K562 (cell line): ENCODE data around the gene HTR3C. TPM values are rescaled to one million over a fixed set of nuclear protein-coding genes. Genes with fewer than 3 reads are reported as not detected.

Experiments
- BCOR ChIP-seq: fragments of 450-650 bp; IDR thresholded peaks from 2 replicates; pipeline ENCODE4 v1.6.1; 2016
- CBX8 ChIP-seq: fragments of 200-600 bp; sonication (generic); IDR thresholded peaks from 2 replicates; pipeline ENCODE4 v1.6.1; 2012; ENCODE audit warnings: borderline replicate concordance, mixed run types, low read depth, mild to moderate bottlenecking, moderate library complexity, mixed read lengths, low read length, control low read depth, inconsistent platforms; ENCODE audit not compliant: poor library complexity, severe bottlenecking; ENCODE audit errors: extremely low read depth
- CTBP1 ChIP-seq: fragments of 450-650 bp; IDR thresholded peaks from 2 replicates; pipeline ENCODE4 v1.6.1; 2016; ENCODE audit warnings: borderline replicate concordance
- EGR1 ChIP-seq: fragments of 450-650 bp; conservative IDR thresholded peaks from 2 replicates; pipeline ENCODE4 v1.6.1; 2017; ENCODE audit warnings: mild to moderate bottlenecking
- ESRRA ChIP-seq: fragments of 450-650 bp; IDR thresholded peaks from 2 replicates; pipeline ENCODE4 v1.6.1; 2014; ENCODE audit warnings: low read depth, mild to moderate bottlenecking, moderate library complexity, borderline replicate concordance
- FOXJ2 ChIP-seq: fragments of 200-800 bp; sonication (Bioruptor generic); IDR thresholded peaks from 2 replicates; pipeline ENCODE4 v1.6.1; 2016; ENCODE audit warnings: missing genetic modification characterization, missing compliant biosample characterization
- HMG20A ChIP-seq: fragments of 450-650 bp; formaldehyde crosslinking; conservative IDR thresholded peaks from 2 replicates; pipeline ENCODE4 v1.4.0; 2020; ENCODE audit warnings: mild to moderate bottlenecking, mixed read lengths
- HOXB6 ChIP-seq: fragments of 250-450 bp; sonication (Bioruptor Pico); IDR thresholded peaks from 2 replicates; pipeline ENCODE4 v1.5.1; 2022; ENCODE audit warnings: mild to moderate bottlenecking, borderline replicate concordance
- KDM1A ChIP-seq, 2 experiments: fragments of 450-650 bp; IDR thresholded peaks; 2 replicates each; pipeline ENCODE4 v1.6.1; 2016; ENCODE audit warnings: mild to moderate bottlenecking in 2 of 2
- MAFF ChIP-seq: IDR thresholded peaks from 2 replicates; pipeline ENCODE4 v1.6.1; 2012; ENCODE audit warnings: low read length, improper control_type of control experiment
- MAFG ChIP-seq: fragments of 450-650 bp; conservative IDR thresholded peaks from 2 replicates; pipeline ENCODE4 v1.6.1; 2016; ENCODE audit warnings: missing genetic modification characterization, missing compliant biosample characterization
- MCM3 ChIP-seq: fragments of 450-650 bp; IDR thresholded peaks from 2 replicates; pipeline ENCODE4 v1.6.1; 2016
- NR3C1 ChIP-seq: sonication (generic); formaldehyde crosslinking; IDR thresholded peaks from 2 replicates; pipeline ENCODE4 v1.8.1; 2022; ENCODE audit warnings: missing genetic modification reagents
- POLR2B ChIP-seq: fragments of 450-650 bp; IDR thresholded peaks from 2 replicates; pipeline ENCODE4 v1.6.1; 2018; ENCODE audit warnings: low read depth; ENCODE audit not compliant: partially characterized antibody
- RBFOX2 ChIP-seq: fragments of 200-400 bp; formaldehyde crosslinking; IDR thresholded peaks from 2 replicates; pipeline ENCODE4 v1.6.1; 2017; ENCODE audit warnings: low read depth, mild to moderate bottlenecking, low read length, moderate library complexity
- RBM22 ChIP-seq: fragments of 200-400 bp; formaldehyde crosslinking; IDR thresholded peaks from 2 replicates; pipeline ENCODE4 v1.6.1; 2018; ENCODE audit warnings: low read length, low read depth; ENCODE audit not compliant: poor library complexity, severe bottlenecking
- SAFB ChIP-seq: fragments of 200-400 bp; formaldehyde crosslinking; IDR thresholded peaks from 2 replicates; pipeline ENCODE4 v1.6.1; 2017; ENCODE audit warnings: low read depth, low read length, borderline replicate concordance
- SLC30A9 ChIP-seq: fragments of 250-450 bp; sonication (Bioruptor Pico); IDR thresholded peaks from 2 replicates; pipeline ENCODE4 v1.8.0; 2022; ENCODE audit warnings: mild to moderate bottlenecking, moderate library complexity
- ZBTB1 ChIP-seq: sonication (generic); formaldehyde crosslinking; IDR thresholded peaks from 2 replicates; pipeline ENCODE4 v1.8.1; 2023; ENCODE audit warnings: missing genetic modification reagents, low read depth, mild to moderate bottlenecking, borderline replicate concordance
- ZFP1 ChIP-seq: fragments of 450-650 bp; formaldehyde crosslinking; IDR thresholded peaks from 2 replicates; pipeline ENCODE4 v1.4.0; 2020; ENCODE audit warnings: mild to moderate bottlenecking, mixed read lengths
- ZFP30 ChIP-seq: fragments of 250-450 bp; sonication (Bioruptor Pico); IDR thresholded peaks from 2 replicates; pipeline ENCODE4 v1.8.0; 2022; ENCODE audit warnings: moderate library complexity, mild to moderate bottlenecking, inconsistent platforms, borderline replicate concordance
- ZNF24 ChIP-seq: fragments of 450-650 bp; IDR thresholded peaks from 2 replicates; pipeline ENCODE4 v1.6.1; 2016
- ZNF436 ChIP-seq: fragments of 250-450, 450-650 bp; sonication (Bioruptor Pico); formaldehyde crosslinking; IDR thresholded peaks from 2 replicates; pipeline ENCODE4 v1.7.0; 2020; ENCODE audit warnings: mild to moderate bottlenecking
- ZNF717 ChIP-seq: fragments of 250-450 bp; sonication (Bioruptor Pico); IDR thresholded peaks from 2 replicates; pipeline ENCODE4 v1.5.0; 2021
- ZNF76 ChIP-seq: fragments of 250-450 bp; sonication (Bioruptor Pico); IDR thresholded peaks from 2 replicates; pipeline ENCODE4 v1.4.0; 2020; ENCODE audit warnings: mild to moderate bottlenecking, moderate library complexity, borderline replicate concordance
- ZNF785 ChIP-seq: fragments of 250-450 bp; sonication (Bioruptor Pico); IDR thresholded peaks from 2 replicates; pipeline ENCODE4 v1.4.0; 2020; ENCODE audit warnings: mild to moderate bottlenecking
- polyA plus RNA-seq, 8 experiments: library from polyadenylated mRNA; depleted of rRNA in 4 of 8; stranded (reverse) in 5 of 8; unstranded in 3 of 8; fragments of >200 nt; fragmentation: Nextera tagmentation in 2 of 8; fragmentation: Illumina TruSeq in 1 of 8; extraction: Ambion mirVana in 2 of 8; extraction: Trizol in 1 of 8; gene quantifications; 2 replicates each; pipeline versions ENCODE4 v1.2.1 to v1.2.3, GENCODE V29; 2011 to 2014; ENCODE audit warnings: inconsistent platforms in 1 of 8, missing spikeins in 1 of 8
- total RNA-seq, 7 experiments: library from RNA; depleted of rRNA in 6 of 7; stranded (reverse); fragments of >200 nt in 6 of 7; fragmentation: Illumina TruSeq in 2 of 7; extraction: Trizol in 2 of 7; gene quantifications; 2 replicates each; pipeline versions ENCODE4 v1.2.1 to v1.2.3, GENCODE V29; 2011 to 2021; ENCODE audit warnings: low replicate concordance in 1 of 7
- TF ChIP-seq, protein P1 (sequence below): fragments of 450-650 bp; IDR thresholded peaks from 2 replicates; pipeline ENCODE4 v1.7.1; 2018; ENCODE audit warnings: mild to moderate bottlenecking, low read depth; ENCODE audit not compliant: partially characterized antibody
- TF ChIP-seq, protein P2 (sequence below): sonication (generic); formaldehyde crosslinking; IDR thresholded peaks from 2 replicates; pipeline ENCODE4 v1.8.0; 2022; ENCODE audit warnings: mild to moderate bottlenecking, missing genetic modification reagents

HTR3C gene
- total and polyA plus RNA-seq, 9 of the 15 experiments (the other 6 are each of a cell fraction or from before 2014, with no cell fraction given), result 0.04 to 0.06 TPM; not detected in 7

DNA sequence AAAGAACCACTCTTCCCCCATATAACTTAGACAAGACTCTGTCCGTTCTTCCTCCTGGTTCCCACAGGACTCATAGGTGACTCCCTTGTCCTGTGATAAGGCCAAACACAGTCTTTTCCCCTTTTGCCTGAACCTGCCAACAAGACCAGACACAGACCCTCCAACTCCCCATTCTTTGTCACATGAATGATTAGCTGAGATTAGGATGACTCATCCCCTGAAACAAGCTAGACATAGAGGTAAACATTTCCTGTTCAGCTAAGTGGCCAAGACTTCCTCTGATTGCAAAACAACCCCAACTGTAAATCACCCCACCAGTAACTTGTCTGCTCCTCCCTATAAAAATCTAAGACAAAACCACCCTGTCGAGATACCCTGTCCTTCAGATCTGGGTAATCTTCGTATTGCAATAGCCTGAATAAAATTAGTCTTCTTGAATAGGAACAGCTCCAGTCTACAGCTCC is 32.6 kb downstream of the HTR3C start (continued):
- TF ChIP-seq, protein P1, sequence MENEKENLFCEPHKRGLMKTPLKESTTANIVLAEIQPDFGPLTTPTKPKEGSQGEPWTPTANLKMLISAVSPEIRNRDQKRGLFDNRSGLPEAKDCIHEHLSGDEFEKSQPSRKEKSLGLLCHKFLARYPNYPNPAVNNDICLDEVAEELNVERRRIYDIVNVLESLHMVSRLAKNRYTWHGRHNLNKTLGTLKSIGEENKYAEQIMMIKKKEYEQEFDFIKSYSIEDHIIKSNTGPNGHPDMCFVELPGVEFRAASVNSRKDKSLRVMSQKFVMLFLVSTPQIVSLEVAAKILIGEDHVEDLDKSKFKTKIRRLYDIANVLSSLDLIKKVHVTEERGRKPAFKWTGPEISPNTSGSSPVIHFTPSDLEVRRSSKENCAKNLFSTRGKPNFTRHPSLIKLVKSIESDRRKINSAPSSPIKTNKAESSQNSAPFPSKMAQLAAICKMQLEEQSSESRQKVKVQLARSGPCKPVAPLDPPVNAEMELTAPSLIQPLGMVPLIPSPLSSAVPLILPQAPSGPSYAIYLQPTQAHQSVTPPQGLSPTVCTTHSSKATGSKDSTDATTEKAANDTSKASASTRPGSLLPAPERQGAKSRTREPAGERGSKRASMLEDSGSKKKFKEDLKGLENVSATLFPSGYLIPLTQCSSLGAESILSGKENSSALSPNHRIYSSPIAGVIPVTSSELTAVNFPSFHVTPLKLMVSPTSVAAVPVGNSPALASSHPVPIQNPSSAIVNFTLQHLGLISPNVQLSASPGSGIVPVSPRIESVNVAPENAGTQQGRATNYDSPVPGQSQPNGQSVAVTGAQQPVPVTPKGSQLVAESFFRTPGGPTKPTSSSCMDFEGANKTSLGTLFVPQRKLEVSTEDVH, result no peak
- TF ChIP-seq RBM22 (no peak), RBFOX2 (no peak), KDM1A (IDR thresholded peaks at IDR 0.05) (peak; percentile 89 to 91), ZNF436 (CRISPR knock-in tag) (no peak), EGR1 (no peak), HOXB6 (no peak), BCOR (no peak), MCM3 (no peak), ESRRA (no peak), SAFB (no peak), ZNF76 (CRISPR knock-in tag) (no peak), ZBTB1 (CRISPR knock-in tag) (no peak), MAFG (tag) (0 out of 2 replicates have a peak, but pooled peaks have one; percentile 10), CTBP1 (peak; percentile 66; the same call in 1 of the 2 replicates), NR3C1 (no peak), MAFF (no peak), CBX8 (no peak), HMG20A (CRISPR knock-in tag) (no peak), ZNF717 (no peak), SLC30A9 (CRISPR knock-in tag) (no peak), ZFP1 (CRISPR knock-in tag) (no peak), POLR2B (no peak), ZFP30 (CRISPR knock-in tag) (no peak), ZNF785 (CRISPR knock-in tag) (no peak), FOXJ2 (tag) (peak; percentile 74; the same call in 1 of the 2 replicates), ZNF24 (no peak)
- TF ChIP-seq, protein P2, sequence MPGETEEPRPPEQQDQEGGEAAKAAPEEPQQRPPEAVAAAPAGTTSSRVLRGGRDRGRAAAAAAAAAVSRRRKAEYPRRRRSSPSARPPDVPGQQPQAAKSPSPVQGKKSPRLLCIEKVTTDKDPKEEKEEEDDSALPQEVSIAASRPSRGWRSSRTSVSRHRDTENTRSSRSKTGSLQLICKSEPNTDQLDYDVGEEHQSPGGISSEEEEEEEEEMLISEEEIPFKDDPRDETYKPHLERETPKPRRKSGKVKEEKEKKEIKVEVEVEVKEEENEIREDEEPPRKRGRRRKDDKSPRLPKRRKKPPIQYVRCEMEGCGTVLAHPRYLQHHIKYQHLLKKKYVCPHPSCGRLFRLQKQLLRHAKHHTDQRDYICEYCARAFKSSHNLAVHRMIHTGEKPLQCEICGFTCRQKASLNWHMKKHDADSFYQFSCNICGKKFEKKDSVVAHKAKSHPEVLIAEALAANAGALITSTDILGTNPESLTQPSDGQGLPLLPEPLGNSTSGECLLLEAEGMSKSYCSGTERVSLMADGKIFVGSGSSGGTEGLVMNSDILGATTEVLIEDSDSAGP, result no peak
